ENCODE results near the gene ADGRB3. TPM values are rescaled to one million over a fixed set of nuclear protein-coding genes. Genes with fewer than 3 reads are reported as not detected.
A peak's percentile ranks its signal among the peaks of the same experiment; 100 is the strongest.

ADGRB3 gene
- total and polyA plus RNA-seq, 5 donors = 0.88 to 2.6 (median 1.5) TPM

GRCh38 chr6:68724060-68724459, 89.0 kb downstream of the ADGRB3 start:
- WGBS = 71% methylated on average over 2 of the region's 2 CpGs
- no peaks in the 10 kb centered on the region for H3K9me3 ChIP-seq (ENCODE audit: control insufficient read depth, low read length)
- no peaks in the 10 kb centered on the region for H3K27me3 ChIP-seq (ENCODE audit: control insufficient read depth, insufficient read depth)
- ATAC-seq (no peak), DNase-seq (no peak)
- no peak overlapping the region for H3K27ac ChIP-seq (ENCODE audit: low read length)
- no peaks in the 10 kb centered on the region for H3K4me1 ChIP-seq (ENCODE audit: control insufficient read depth, insufficient read depth, low read length)
- intact Hi-C loops (cut with DNase I) = no loop called here
- H3K4me3 ChIP-seq (ENCODE audit: low read length) = no peak overlapping the region

- ATAC-seq = no peak
- intact Hi-C loops (cut with DNase I) = no loop called here
- H3K27me3 ChIP-seq (ENCODE audit: control insufficient read depth, insufficient read depth) = no peaks in the 10 kb centered on the region
- H3K27ac ChIP-seq (ENCODE audit: low read length) = no peak overlapping the region
- no peak overlapping the region for H3K4me3 ChIP-seq (ENCODE audit: low read length)
- H3K9me3 ChIP-seq (ENCODE audit: control insufficient read depth, low read length) = no peaks in the 10 kb centered on the region
- no peaks in the 10 kb centered on the region for H3K4me1 ChIP-seq (ENCODE audit: control insufficient read depth, insufficient read depth, low read length)
- no peak for DNase-seq
Measured at GRCh38 chr6:68726337-68726736, 91.3 kb downstream of the ADGRB3 start.

GRCh38 chr6:68726992-68727391, 91.9 kb downstream of the ADGRB3 start:
- Histone ChIP-seq H3K4me1 (ENCODE audit: control insufficient read depth, insufficient read depth, low read length) (no peaks in the 10 kb centered on the region), H3K4me3 (ENCODE audit: low read length) (no peak overlapping the region), H3K27me3 (ENCODE audit: control insufficient read depth, insufficient read depth) (no peaks in the 10 kb centered on the region), H3K27ac (ENCODE audit: low read length) (no peak overlapping the region), H3K9me3 (ENCODE audit: control insufficient read depth, low read length) (no peaks in the 10 kb centered on the region)
- DNase-seq = no peak
- ATAC-seq = no peak
- intact Hi-C loops (cut with DNase I) = no loop called here
- 83% methylated on average over 1 of the region's 1 CpG for WGBS

GRCh38 chr6:68727699-68728098, 92.6 kb downstream of the ADGRB3 start:
- no peaks in the 10 kb centered on the region for H3K27me3 ChIP-seq (ENCODE audit: control insufficient read depth, insufficient read depth)
- DNase-seq (no peak), ATAC-seq (no peak)
- H3K4me1 ChIP-seq (ENCODE audit: control insufficient read depth, insufficient read depth, low read length) = no peaks in the 10 kb centered on the region
- H3K9me3 ChIP-seq (ENCODE audit: control insufficient read depth, low read length) = no peaks in the 10 kb centered on the region
- no peak overlapping the region for H3K27ac ChIP-seq (ENCODE audit: low read length)
- H3K4me3 ChIP-seq (ENCODE audit: low read length) = no peak overlapping the region
- WGBS = 44% methylated on average over 1 of the region's 1 CpG
- intact Hi-C loops (cut with DNase I) = no loop called here

- no peaks in the 10 kb centered on the region for H3K4me1 ChIP-seq (ENCODE audit: control insufficient read depth, insufficient read depth, low read length)
- intact Hi-C loops (cut with DNase I) = no loop called here
- no peaks in the 10 kb centered on the region for H3K9me3 ChIP-seq (ENCODE audit: control insufficient read depth, low read length)
- H3K27ac ChIP-seq (ENCODE audit: low read length) = no peak overlapping the region
- WGBS = 50% methylated on average over 5 of the region's 5 CpGs
- H3K27me3 ChIP-seq (ENCODE audit: control insufficient read depth, insufficient read depth) = no peaks in the 10 kb centered on the region
- no peak overlapping the region for H3K4me3 ChIP-seq (ENCODE audit: low read length)
- ATAC-seq (peak in 1 of 2 donors; percentile 44), DNase-seq (no peak)
Measured at GRCh38 chr6:68728159-68728979, 93.3 kb downstream of the ADGRB3 start.

- Histone ChIP-seq H3K4me1 (ENCODE audit: control insufficient read depth, insufficient read depth, low read length) (no peaks in the 10 kb centered on the region), H3K4me3 (ENCODE audit: low read length) (no peak overlapping the region), H3K27ac (ENCODE audit: low read length) (no peak overlapping the region), H3K27me3 (ENCODE audit: control insufficient read depth, insufficient read depth) (no peaks in the 10 kb centered on the region), H3K9me3 (ENCODE audit: control insufficient read depth, low read length) (no peaks in the 10 kb centered on the region)
- DNase-seq = no peak
- no peak for ATAC-seq
- intact Hi-C loops (cut with DNase I) = no loop called here
- 71% methylated on average over 5 of the region's 5 CpGs for whole genome bisulfite sequencing
Measured at GRCh38 chr6:68729377-68729903, 94.4 kb downstream of the ADGRB3 start.

- Histone ChIP-seq H3K27ac (ENCODE audit: low read length) (no peak overlapping the region), H3K9me3 (ENCODE audit: control insufficient read depth, low read length) (no peaks in the 10 kb centered on the region), H3K27me3 (ENCODE audit: control insufficient read depth, insufficient read depth) (no peaks in the 10 kb centered on the region), H3K4me1 (ENCODE audit: control insufficient read depth, insufficient read depth, low read length) (no peaks in the 10 kb centered on the region), H3K4me3 (ENCODE audit: low read length) (no peak overlapping the region)
- no peak for ATAC-seq
- DNase-seq = no peak
- intact Hi-C loops (cut with DNase I) = no loop called here
- 81% methylated on average over 5 of the region's 5 CpGs for WGBS
Measured at GRCh38 chr6:68730291-68731054, 95.4 kb downstream of the ADGRB3 start.

GRCh38 chr6:68732423-68732822, 97.3 kb downstream of the ADGRB3 start:
- Histone ChIP-seq H3K27ac (ENCODE audit: low read length) (no peak overlapping the region), H3K27me3 (ENCODE audit: control insufficient read depth, insufficient read depth) (no peaks in the 10 kb centered on the region), H3K9me3 (ENCODE audit: control insufficient read depth, low read length) (no peaks in the 10 kb centered on the region), H3K4me3 (ENCODE audit: low read length) (no peak overlapping the region), H3K4me1 (ENCODE audit: control insufficient read depth, insufficient read depth, low read length) (no peaks in the 10 kb centered on the region)
- ATAC-seq (no peak), DNase-seq (no peak)
- WGBS = 85% methylated on average over 5 of the region's 5 CpGs
- intact Hi-C loops (cut with DNase I) = no loop called here

GRCh38 chr6:68735866-68736265, 100.8 kb downstream of the ADGRB3 start:
- H3K27me3 ChIP-seq (ENCODE audit: control insufficient read depth, insufficient read depth) = no peaks in the 10 kb centered on the region
- no peak overlapping the region for H3K4me3 ChIP-seq (ENCODE audit: low read length)
- intact Hi-C loops (cut with DNase I) = no loop called here
- no peaks in the 10 kb centered on the region for H3K4me1 ChIP-seq (ENCODE audit: control insufficient read depth, insufficient read depth, low read length)
- DNase-seq (no peak), ATAC-seq (no peak)
- no peak overlapping the region for H3K27ac ChIP-seq (ENCODE audit: low read length)
- H3K9me3 ChIP-seq (ENCODE audit: control insufficient read depth, low read length) = no peaks in the 10 kb centered on the region

- Histone ChIP-seq H3K9me3 (ENCODE audit: control insufficient read depth, low read length) (no peaks in the 10 kb centered on the region), H3K4me1 (ENCODE audit: control insufficient read depth, insufficient read depth, low read length) (no peaks in the 10 kb centered on the region), H3K27ac (ENCODE audit: low read length) (no peak overlapping the region), H3K4me3 (ENCODE audit: low read length) (no peak overlapping the region), H3K27me3 (ENCODE audit: control insufficient read depth, insufficient read depth) (no peaks in the 10 kb centered on the region)
- DNase-seq = no peak
- no peak for ATAC-seq
- intact Hi-C loops (cut with DNase I) = no loop called here
Measured at GRCh38 chr6:68737061-68737460, 102.0 kb downstream of the ADGRB3 start.

GRCh38 chr6:68738039-68738438, 103.0 kb downstream of the ADGRB3 start:
- intact Hi-C loops (cut with DNase I) = no loop called here
- H3K27me3 ChIP-seq (ENCODE audit: control insufficient read depth, insufficient read depth) = no peaks in the 10 kb centered on the region
- ATAC-seq (no peak), DNase-seq (no peak)
- H3K4me1 ChIP-seq (ENCODE audit: control insufficient read depth, insufficient read depth, low read length) = no peaks in the 10 kb centered on the region
- no peaks in the 10 kb centered on the region for H3K9me3 ChIP-seq (ENCODE audit: control insufficient read depth, low read length)
- H3K27ac ChIP-seq (ENCODE audit: low read length) = no peak overlapping the region
- H3K4me3 ChIP-seq (ENCODE audit: low read length) = no peak overlapping the region
